ENCODE measurements around the gene TP53INP2. TPM values are rescaled to one million over a fixed set of nuclear protein-coding genes. Genes with fewer than 3 reads are reported as not detected.

The TP53INP2 gene
- total and polyA plus RNA-seq, 9 of the 15 experiments (the other 6 are each of a cell fraction or from before 2014, with no cell fraction given), result 0.43 to 5.0 (median 1.3) TPM

GRCh38 chr20:34689486-34689885 lies 14.7 kb upstream of the TP53INP2 start (continued):
- no peak for TF ChIP-seq THAP12 (CRISPR knock-in tag; IDR thresholded peaks at IDR 0.05)
- TF ChIP-seq ZNF512 (tag; IDR thresholded peaks at IDR 0.05), result no peak
- no peak for TF ChIP-seq ZNF780A (CRISPR knock-in tag; IDR thresholded peaks at IDR 0.05)
- TF ChIP-seq MXI1 (IDR thresholded peaks at IDR 0.05; ENCODE audit: low read depth, low read length), result no peak
- no peak for TF ChIP-seq PPARD (CRISPR knock-in tag; IDR thresholded peaks at IDR 0.05)
- no peak for TF ChIP-seq FOXP1 (CRISPR knock-in tag; IDR thresholded peaks at IDR 0.05)
- TF ChIP-seq NFE2 (IDR thresholded peaks at IDR 0.05; ENCODE audit: low read depth), result 0 out of 2 replicates have a peak, but pooled peaks have one; percentile 19
- no peak for TF ChIP-seq RERE (CRISPR knock-in tag; IDR thresholded peaks at IDR 0.05; ENCODE audit: borderline replicate concordance)
- no peak for TF ChIP-seq HOXB6 (CRISPR knock-in tag; IDR thresholded peaks at IDR 0.05; ENCODE audit: borderline replicate concordance)
- no peak for TF ChIP-seq ZNF3 (CRISPR knock-in tag; IDR thresholded peaks at IDR 0.05)
- TF ChIP-seq IRF1 (CRISPR knock-in tag; IDR thresholded peaks at IDR 0.05; ENCODE audit: borderline replicate concordance), result no peak
- no peak for TF ChIP-seq MAFG (tag; conservative IDR thresholded peaks at IDR 0.05)
- TF ChIP-seq TEAD4 (IDR thresholded peaks at IDR 0.05; ENCODE audit: low read length), result no peak
- no peak for TF ChIP-seq TEAD4 (CRISPR knock-in tag; IDR thresholded peaks at IDR 0.05; ENCODE audit: borderline replicate concordance)
- no peak for TF ChIP-seq RAD51 (IDR thresholded peaks at IDR 0.05; ENCODE audit: borderline replicate concordance, low read depth)
- no peak for TF ChIP-seq ZNF449 (CRISPR knock-in tag; IDR thresholded peaks at IDR 0.05)
